Right lobe of liver (tissue), 6 donors: Measurements from ENCODE around the gene UACA. TPM values are rescaled to one million over a fixed set of nuclear protein-coding genes. Genes with fewer than 3 reads are reported as not detected.

Source experiments
- ATAC-seq, 4 donors: fragments of 200-7000 bp; cut with Tn5 transposase; one replicate each; pipeline ENCODE4 v1.9.1; 2020; ENCODE audit warnings: mild to moderate bottlenecking in 4 of 4, moderate library complexity in 4 of 4
- DNase-seq, 3 donors: peaks; one replicate each; pipeline ENCODE4 v3.0.0-alpha.2; 2020
- H3K27ac ChIP-seq, 3 donors: fragments of 200-600 bp; one replicate each; pipeline ENCODE4 v1.8.0; 2022
- H3K27me3 ChIP-seq, 2 donors: fragments of 200-600 bp; one replicate each; pipeline ENCODE4 v1.8.0; 2022
- H3K36me3 ChIP-seq, 4 donors: fragments of 200-600 bp; sonication (generic) in 1 of 4; one replicate each; pipeline versions ENCODE4 v1.5.1 to v1.8.0; 2017 to 2022; ENCODE audit warnings: control low read depth in 1 of 4
- H3K4me1 ChIP-seq, 4 donors: fragments of 200-600 bp; sonication (generic) in 1 of 4; one replicate each; pipeline versions ENCODE4 v1.5.1 to v1.8.0; 2017 to 2022; ENCODE audit warnings: control low read depth in 1 of 4
- H3K4me3 ChIP-seq, 3 donors: fragments of 200-600 bp; one replicate each; pipeline ENCODE4 v1.8.0; 2022
- H3K9me3 ChIP-seq, 4 donors: fragments of 200-600 bp; sonication (generic) in 1 of 4; one replicate each; pipeline versions ENCODE4 v1.5.1 to v1.8.0; 2017 to 2022; ENCODE audit warnings: control low read depth in 1 of 4
- CTCF ChIP-seq, 4 donors: fragments of 200-600 bp in 3 of 4; fragments of 450-650 bp in 1 of 4; IDR thresholded peaks; one replicate each; pipeline versions ENCODE4 v1.5.1 to v1.8.0; 2016 to 2022; ENCODE audit warnings: antibody characterized with exemption in 4 of 4, mild to moderate bottlenecking in 2 of 4
- POLR2A ChIP-seq: fragments of 450-650 bp; IDR thresholded peaks from one replicate; pipeline ENCODE4 v1.6.1; 2017; ENCODE audit warnings: antibody characterized with exemption, mild to moderate bottlenecking
- WGBS: methylation state at CpG from one replicate; pipeline ENCODE4 v1.1.6; 2018; ENCODE audit warnings: low coverage, low lambda C conversion rate; ENCODE audit not compliant: insufficient coverage; ENCODE audit errors: missing lambda C conversion rate; 5-methylcytosine and 5-hydroxymethylcytosine counted together
- intact Hi-C, 2 donors: fragments of 100-400 bp; cut with DNase I; formaldehyde crosslinking; loops; one replicate each; pipeline versions ENCODE4 v1.11.2 to v1.14.1; 2022
- total RNA-seq, 6 experiments: library from RNA; depleted of rRNA in 2 of 6; stranded (reverse); fragments of >200 nt in 2 of 6; fragmentation: NEBNext Ultra II Directional in 3 of 6; extraction: Animal tissue kit (Norgen Biotek cat#: 25700) in 3 of 6; gene quantifications; one replicate each; pipeline versions ENCODE4 v1.1.0 to v1.2.4, GENCODE V29; 2016 to 2023
- donor health status: DM: no; HTN: yes; CAD: no.
- donor health status: DM: no; HTN: no; CAD: no.
- donor health status: DM: no; HTN: no; CAD: no.
- donor health status: DM: no; HTN: yes; CAD: no.
- donor health status: DM: no; HTN: yes; CAD: no.

Gene UACA
- total RNA-seq, 6 experiments from 2014 or later: 10.1 to 22.3 (median 14.4) TPM

- peak in 1 of 4 donors; percentile 31 for ATAC-seq
- no peak for DNase-seq
- Histone ChIP-seq H3K4me1 (no peaks in the 10 kb centered on the region), H3K27ac (no peak overlapping the region), H3K4me3 (no peak overlapping the region), H3K9me3 (no peaks in the 10 kb centered on the region), H3K36me3 (no peaks in the 10 kb centered on the region), H3K27me3 (no peaks in the 10 kb centered on the region)
- 71% methylated on average over 1 of the region's 1 CpG for WGBS
- intact Hi-C loops: no loop called here
- TF ChIP-seq POLR2A: no peak
- TF ChIP-seq CTCF (IDR thresholded peaks at IDR 0.05): no peak
Measured at GRCh38 chr15:70726753-70727152, 36.6 kb downstream of the UACA start.

- WGBS: 76% methylated on average over 2 of the region's 2 CpGs
- H3K9me3 ChIP-seq: no peaks in the 10 kb centered on the region
- TF ChIP-seq CTCF (IDR thresholded peaks at IDR 0.05): no peak
- no peak for TF ChIP-seq POLR2A
Measured at GRCh38 chr15:70723927-70724326, 39.4 kb downstream of the UACA start.

GRCh38 chr15:70723122-70723422 lies 40.3 kb downstream of the UACA start:
- H3K4me3 ChIP-seq: no peak overlapping the region
- TF ChIP-seq POLR2A: no peak
- no peak for TF ChIP-seq CTCF (IDR thresholded peaks at IDR 0.05)
- DNase-seq (no peak), ATAC-seq (no peak)
- no peak overlapping the region for H3K27ac ChIP-seq
- 71% methylated on average over 5 of the region's 5 CpGs for WGBS
- H3K9me3 ChIP-seq: no peaks in the 10 kb centered on the region
- intact Hi-C loops: no loop called here
- H3K36me3 ChIP-seq: no peaks in the 10 kb centered on the region
- no peaks in the 10 kb centered on the region for H3K27me3 ChIP-seq
- no peaks in the 10 kb centered on the region for H3K4me1 ChIP-seq

More at GRCh38 chr15:70723927-70724326, 39.4 kb downstream of the UACA start:
- intact Hi-C loops: no loop called here
- H3K4me3 ChIP-seq: no peak overlapping the region
- H3K4me1 ChIP-seq: no peaks in the 10 kb centered on the region
- ATAC-seq (no peak), DNase-seq (no peak)
- H3K27ac ChIP-seq: no peak overlapping the region
- H3K27me3 ChIP-seq: no peaks in the 10 kb centered on the region
- H3K36me3 ChIP-seq: no peaks in the 10 kb centered on the region

- 74% methylated on average over 3 of the region's 3 CpGs for WGBS
- H3K4me3 ChIP-seq: no peak overlapping the region
- intact Hi-C loops: no loop called here
- no peaks in the 10 kb centered on the region for H3K9me3 ChIP-seq
- H3K27ac ChIP-seq: no peak overlapping the region
- DNase-seq: no peak
- H3K4me1 ChIP-seq: peaks cover 0 to 2% (median under 1%) of the 10 kb centered on the region in 4 donors
- no peak for TF ChIP-seq POLR2A
- TF ChIP-seq CTCF (IDR thresholded peaks at IDR 0.05): peak; percentile 69 to 78 (median 71)
- H3K27me3 ChIP-seq: no peaks in the 10 kb centered on the region
- H3K36me3 ChIP-seq: no peaks in the 10 kb centered on the region
- peak; percentile 50 to 66 (median 60) for ATAC-seq
Measured at GRCh38 chr15:70722266-70723121, 40.9 kb downstream of the UACA start.
